Measurements from ENCODE around the gene SLC9A3. TPM values are rescaled to one million over a fixed set of nuclear protein-coding genes. Genes with fewer than 3 reads are reported as not detected.

The SLC9A3 gene
- total and polyA plus RNA-seq, 7 donors: 0.81 to 1.7 (median 1.2) TPM

- no peaks in the 10 kb centered on the region for H3K9me3 ChIP-seq
- H3K36me3 ChIP-seq (ENCODE audit: insufficient read depth in 1 of 2, low read depth in 1 of 2): no peaks in the 10 kb centered on the region
- DNase-seq: peak in 1 of 2 donors; percentile 33
- H3K27ac ChIP-seq: no peak overlapping the region
- no peak for TF ChIP-seq CTCF (IDR thresholded peaks at IDR 0.05)
- H3K4me1 ChIP-seq: peaks cover 15% of the 10 kb centered on the region
- 83 to 84% (median 84%) methylated on average over 8 of the region's 8 CpGs for WGBS, 3 donors
- peaks cover 0 to 5% (median 0%) of the 10 kb centered on the region in 3 donors for H3K27me3 ChIP-seq (ENCODE audit: insufficient read depth in 3 of 3, low read length in 2 of 3)
- no peak for ATAC-seq
- H3K4me3 ChIP-seq: no peak overlapping the region
- intact Hi-C loops (cut with DNase I): no loop called here
Observed at GRCh38 chr5:439181-439580, 85.1 kb downstream of the SLC9A3 start.

- peaks cover 10% of the 10 kb centered on the region for H3K4me1 ChIP-seq
- no peaks in the 10 kb centered on the region for H3K36me3 ChIP-seq (ENCODE audit: insufficient read depth in 1 of 2, low read depth in 1 of 2)
- ATAC-seq (no peak), DNase-seq (peak in 1 of 2 donors; percentile 28)
- 54 to 67% (median 66%) methylated on average over 14 of the region's 14 CpGs for WGBS, 3 donors
- peaks cover 0 to 5% (median 0%) of the 10 kb centered on the region in 3 donors for H3K27me3 ChIP-seq (ENCODE audit: insufficient read depth in 3 of 3, low read length in 2 of 3)
- no peaks in the 10 kb centered on the region for H3K9me3 ChIP-seq
- TF ChIP-seq CTCF (IDR thresholded peaks at IDR 0.05): no peak
- no peak overlapping the region for H3K4me3 ChIP-seq
- no peak overlapping the region for H3K27ac ChIP-seq
- intact Hi-C loops (cut with DNase I): no loop called here
Observed at GRCh38 chr5:438481-438981, 85.7 kb downstream of the SLC9A3 start.

GRCh38 chr5:437281-437771, 86.9 kb downstream of the SLC9A3 start:
- no peak overlapping the region for H3K4me3 ChIP-seq
- ATAC-seq (no peak), DNase-seq (peak in 1 of 2 donors; percentile 25)
- WGBS, 3 donors: 46 to 50% (median 49%) methylated on average over 18 of the region's 18 CpGs
- H3K27me3 ChIP-seq (ENCODE audit: insufficient read depth in 3 of 3, low read length in 2 of 3): peaks cover 0 to 5% (median 0%) of the 10 kb centered on the region in 3 donors
- intact Hi-C loops (cut with DNase I): no loop called here
- no peak overlapping the region for H3K27ac ChIP-seq
- no peak for TF ChIP-seq CTCF (IDR thresholded peaks at IDR 0.05)
- no peaks in the 10 kb centered on the region for H3K36me3 ChIP-seq (ENCODE audit: insufficient read depth in 1 of 2, low read depth in 1 of 2)
- peaks cover 8% of the 10 kb centered on the region for H3K4me1 ChIP-seq
- H3K9me3 ChIP-seq: no peaks in the 10 kb centered on the region

GRCh38 chr5:436641-436975, 87.6 kb downstream of the SLC9A3 start:
- ATAC-seq (no peak), DNase-seq (peak in 1 of 2 donors; percentile 6)
- Histone ChIP-seq H3K4me1 (peaks cover under 1% of the 10 kb centered on the region), H3K9me3 (no peaks in the 10 kb centered on the region), H3K4me3 (no peak overlapping the region), H3K27ac (no peak overlapping the region), H3K27me3 (ENCODE audit: insufficient read depth in 3 of 3, low read length in 2 of 3) (peaks cover 0 to 5% (median 0%) of the 10 kb centered on the region in 3 donors), H3K36me3 (ENCODE audit: insufficient read depth in 1 of 2, low read depth in 1 of 2) (no peaks in the 10 kb centered on the region)
- no peak for TF ChIP-seq CTCF (IDR thresholded peaks at IDR 0.05)
- intact Hi-C loops (cut with DNase I): no loop called here
- 60 to 71% (median 69%) methylated on average over 5 of the region's 5 CpGs for WGBS, 3 donors

All from psoas muscle (tissue), 8 donors.